Endothelial cell of umbilical vein (primary cell): ENCODE data around the gene TSPAN4. TPM values are rescaled to one million over a fixed set of nuclear protein-coding genes. Genes with fewer than 3 reads are reported as not detected.

Experiments used
- BruUV-seq: library from RNA; stranded (reverse); fragments of 400-500 nt; replicated peaks from 2 replicates; lab custom pipeline; 2021; lab: Mats Ljungman, UMichigan
- CTCF ChIA-PET: fragments of 300-600, 350-600 bp; sonication (Branson Sonifier 250); formaldehyde crosslinking; loops from one replicate; lab custom pipeline; 2021; ENCODE audit warnings: antibody characterized with exemption, inconsistent platforms; lab: Charles Lee
- POLR2A ChIA-PET: fragments of 300-600, 350-600 bp; sonication (Branson Sonifier 250); formaldehyde crosslinking; loops from one replicate; lab custom pipeline; 2021; ENCODE audit warnings: antibody characterized with exemption, inconsistent platforms; lab: Charles Lee
- DNase-seq: peaks from one replicate; pipeline ENCODE4 v3.0.0-alpha.2; 2011; ENCODE audit warnings: low read depth, low spot score
- FAIRE-seq: peaks from 2 replicates; lab custom pipeline; 2011; peaks lifted over from hg19 to GRCh38; lab: Jason Lieb, UNC
- H2AFZ ChIP-seq: 2 replicates; pipeline ENCODE4 v1.6.0; 2012; ENCODE audit warnings: low read depth, low read length, control low read depth, inconsistent platforms
- H3K27ac ChIP-seq: 2 replicates; pipeline ENCODE4 v1.5.1; 2011; ENCODE audit warnings: low read depth, mild to moderate bottlenecking, control low read depth, low read length, moderate library complexity; ENCODE audit not compliant: insufficient read depth
- H3K27me3 ChIP-seq, 2 experiments: 2 replicates each; pipeline versions ENCODE4 v1.6.0 to v1.6.1; 2011; ENCODE audit warnings: low read length in 2 of 2, mixed read lengths in 1 of 2; ENCODE audit not compliant: control insufficient read depth in 2 of 2, insufficient read depth in 2 of 2
- H3K36me3 ChIP-seq, 2 experiments: 2 replicates in 1 of 2; 3 replicates in 1 of 2; pipeline ENCODE4 v1.5.1; 2011; ENCODE audit warnings: low read length in 2 of 2, mild to moderate bottlenecking in 1 of 2, moderate library complexity in 1 of 2; ENCODE audit not compliant: control insufficient read depth in 2 of 2, insufficient read depth in 2 of 2; ENCODE audit errors: extremely low read depth in 1 of 2
- H3K4me1 ChIP-seq: 3 replicates; pipeline ENCODE4 v1.5.1; 2011; ENCODE audit warnings: mild to moderate bottlenecking, low read length; ENCODE audit not compliant: control insufficient read depth, insufficient read depth; ENCODE audit errors: extremely low read depth
- H3K4me2 ChIP-seq: 2 replicates; pipeline ENCODE4 v1.6.1; 2011; ENCODE audit warnings: low read length, control low read depth, mixed read lengths; ENCODE audit not compliant: insufficient read depth
- H3K4me3 ChIP-seq, 3 experiments: fragments of 200-600 bp in 1 of 3; sonication (generic), shearing (Covaris generic) in 1 of 3; replicated peaks in 1 of 3; 2 replicates each; pipeline ENCODE4 v1.5.1; 2011 to 2016; ENCODE audit warnings: control low read depth in 3 of 3, low read length in 3 of 3, mild to moderate bottlenecking in 2 of 3, inconsistent platforms in 1 of 3, low read depth in 1 of 3, moderate library complexity in 1 of 3; ENCODE audit not compliant: insufficient read depth in 1 of 3
- H3K79me2 ChIP-seq: 2 replicates; pipeline ENCODE4 v1.6.0; 2012; ENCODE audit warnings: low read length, inconsistent platforms; ENCODE audit not compliant: control insufficient read depth, insufficient read depth
- H3K9ac ChIP-seq: replicated peaks from 2 replicates; pipeline ENCODE3; 2011; ENCODE audit warnings: low read length, control low read depth; ENCODE audit not compliant: insufficient read depth; ENCODE audit errors: extremely low read depth
- H3K9me1 ChIP-seq: replicated peaks from 3 replicates; pipeline ENCODE4 v1.6.0; 2011; ENCODE audit warnings: mild to moderate bottlenecking, low read length; ENCODE audit not compliant: control insufficient read depth, insufficient read depth; ENCODE audit errors: extremely low read depth
- H3K9me3 ChIP-seq: replicated peaks from 2 replicates; pipeline ENCODE4 v1.5.1; 2012; ENCODE audit warnings: low read length, inconsistent platforms; ENCODE audit not compliant: control insufficient read depth, insufficient read depth
- H4K20me1 ChIP-seq: replicated peaks from 2 replicates; pipeline ENCODE3; 2011; ENCODE audit warnings: mild to moderate bottlenecking, low read length; ENCODE audit not compliant: control insufficient read depth, insufficient read depth; ENCODE audit errors: extremely low read depth
- EZH2 ChIP-seq: IDR thresholded peaks from 2 replicates; pipeline ENCODE4 v1.6.1; 2012; ENCODE audit warnings: borderline replicate concordance, low read depth, mild to moderate bottlenecking, moderate library complexity, low read length, inconsistent platforms; ENCODE audit not compliant: severe bottlenecking
- FOS ChIP-seq: IDR thresholded peaks from 2 replicates; pipeline ENCODE4 v1.6.1; 2011; ENCODE audit warnings: mild to moderate bottlenecking, low read length, moderate library complexity, borderline replicate concordance; ENCODE audit not compliant: insufficient read depth
- GATA2 ChIP-seq: IDR thresholded peaks from 2 replicates; pipeline ENCODE4 v1.7.0; 2011; ENCODE audit warnings: low read depth, mild to moderate bottlenecking, moderate library complexity, mixed read lengths, low read length; ENCODE audit not compliant: insufficient read length, insufficient read depth
- JUN ChIP-seq: IDR thresholded peaks from 2 replicates; pipeline ENCODE4 v1.6.1; 2011; ENCODE audit warnings: borderline replicate concordance, low read depth; ENCODE audit not compliant: insufficient read length, insufficient read depth
- MYC ChIP-seq: IDR thresholded peaks from one replicate; pipeline ENCODE4 v1.6.1; 2011; ENCODE audit warnings: mild to moderate bottlenecking, low read depth, low read length
- POLR2A ChIP-seq: IDR thresholded peaks from 2 replicates; pipeline ENCODE4 v1.6.1; 2012; ENCODE audit warnings: low read depth, mild to moderate bottlenecking, control low read depth, low read length
- POLR2AphosphoS5 ChIP-seq: IDR thresholded peaks from 2 replicates; pipeline ENCODE4 v1.6.1; 2012; ENCODE audit warnings: low read depth, mild to moderate bottlenecking, control low read depth, low read length, moderate library complexity; ENCODE audit not compliant: insufficient read depth
- dilution Hi-C: fragments of 300-500 bp; cut with MboI; formaldehyde crosslinking; loops from one replicate; pipeline ENCODE4 v1.15.0; 2019; ENCODE audit warnings: low sequenced_read_pairs; ENCODE audit not compliant: extremely low pct_ligation_motif_present
- intact Hi-C: fragments of 100-400 bp; cut with micrococcal nuclease; formaldehyde crosslinking; loops from one replicate; pipeline ENCODE4 v1.10.0; 2022
- polyA plus RNA-seq, 4 experiments: library from polyadenylated mRNA; depleted of rRNA in 3 of 4; stranded (reverse) in 3 of 4; unstranded in 1 of 4; fragments of >200 nt; gene quantifications; 2 replicates each; pipeline versions ENCODE4 v1.2.1 to v1.2.3, GENCODE V29; 2011 to 2012; ENCODE audit warnings: missing spikeins in 1 of 4
- total RNA-seq: library from RNA; stranded (reverse); gene quantifications from 2 replicates; pipeline ENCODE4 v1.2.3, GENCODE V29; 2021
- TF ChIP-seq, protein P1 (sequence below), 2 donors: IDR thresholded peaks; 1 replicate in 1 of 2; 2 replicates in 1 of 2; pipeline ENCODE4 v1.5.1; 2011; ENCODE audit warnings: low read length in 2 of 2, mild to moderate bottlenecking in 2 of 2, moderate library complexity in 2 of 2, control low read depth in 1 of 2, inconsistent platforms in 1 of 2, low read depth in 1 of 2; ENCODE audit not compliant: insufficient read depth in 1 of 2; ENCODE audit errors: extremely low read depth in 1 of 2
- TF ChIP-seq, protein P2 (sequence below): IDR thresholded peaks from 2 replicates; pipeline ENCODE4 v1.6.1; 2011; ENCODE audit not compliant: insufficient read depth, insufficient read length

The TSPAN4 gene
- total and polyA plus RNA-seq, 2 donors (not counting 3 experiments of a cell fraction or from before 2014, with no cell fraction given): 114 to 199 TPM

DNA sequence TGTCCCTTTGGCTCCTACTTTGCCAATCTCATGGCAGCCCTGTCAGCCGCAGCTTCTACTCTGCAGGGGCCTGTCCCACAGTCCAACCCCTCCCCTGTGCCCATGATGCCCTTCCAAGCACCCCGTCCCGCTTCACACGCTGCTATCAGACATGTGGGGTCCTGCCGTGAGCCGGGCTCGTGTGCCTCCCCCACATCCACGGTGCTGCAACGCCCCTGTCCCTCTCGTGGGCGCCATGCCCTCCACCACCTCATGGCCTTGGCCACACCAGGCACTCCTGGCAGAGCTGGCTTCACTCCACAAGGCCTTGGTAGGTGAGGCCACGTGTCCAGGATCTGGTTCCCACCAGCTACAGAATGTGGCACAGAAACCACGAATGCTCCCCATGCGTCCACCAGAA lies 44.9 kb downstream of the TSPAN4 start:
- Histone ChIP-seq H3K9ac (no peak overlapping the region), H2AFZ (no peak overlapping the region), H3K27me3 (no peaks in the 10 kb centered on the region), H3K4me2 (no peak overlapping the region), H4K20me1 (no peaks in the 10 kb centered on the region), H3K79me2 (no peaks in the 10 kb centered on the region), H3K4me1 (no peaks in the 10 kb centered on the region), H3K9me1 (no peaks in the 10 kb centered on the region), H3K36me3 (peaks cover 0 to 5% of the 10 kb centered on the region in 2 experiments), H3K9me3 (no peaks in the 10 kb centered on the region), H3K27ac (no peak overlapping the region), H3K4me3 (no peak overlapping the region)
- DNase-seq: no peak
- ChIA-PET CTCF (no interaction called here), POLR2A (no interaction called here)
- dilution Hi-C loops: no loop called here
- no TSS peak for BruUV-seq
- no peak for FAIRE-seq
- intact Hi-C loops: no loop called here
- TF ChIP-seq POLR2A: no peak
- TF ChIP-seq, protein P1, sequence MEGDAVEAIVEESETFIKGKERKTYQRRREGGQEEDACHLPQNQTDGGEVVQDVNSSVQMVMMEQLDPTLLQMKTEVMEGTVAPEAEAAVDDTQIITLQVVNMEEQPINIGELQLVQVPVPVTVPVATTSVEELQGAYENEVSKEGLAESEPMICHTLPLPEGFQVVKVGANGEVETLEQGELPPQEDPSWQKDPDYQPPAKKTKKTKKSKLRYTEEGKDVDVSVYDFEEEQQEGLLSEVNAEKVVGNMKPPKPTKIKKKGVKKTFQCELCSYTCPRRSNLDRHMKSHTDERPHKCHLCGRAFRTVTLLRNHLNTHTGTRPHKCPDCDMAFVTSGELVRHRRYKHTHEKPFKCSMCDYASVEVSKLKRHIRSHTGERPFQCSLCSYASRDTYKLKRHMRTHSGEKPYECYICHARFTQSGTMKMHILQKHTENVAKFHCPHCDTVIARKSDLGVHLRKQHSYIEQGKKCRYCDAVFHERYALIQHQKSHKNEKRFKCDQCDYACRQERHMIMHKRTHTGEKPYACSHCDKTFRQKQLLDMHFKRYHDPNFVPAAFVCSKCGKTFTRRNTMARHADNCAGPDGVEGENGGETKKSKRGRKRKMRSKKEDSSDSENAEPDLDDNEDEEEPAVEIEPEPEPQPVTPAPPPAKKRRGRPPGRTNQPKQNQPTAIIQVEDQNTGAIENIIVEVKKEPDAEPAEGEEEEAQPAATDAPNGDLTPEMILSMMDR (IDR thresholded peaks at IDR 0.05; ENCODE audit: extremely low read depth in 1 of 2, insufficient read depth in 1 of 2, low read depth in 1 of 2, low read length in 2 of 2): no peak
- no peak for TF ChIP-seq MYC
- TF ChIP-seq FOS: no peak
- no peak for TF ChIP-seq GATA2
- TF ChIP-seq, protein P2, sequence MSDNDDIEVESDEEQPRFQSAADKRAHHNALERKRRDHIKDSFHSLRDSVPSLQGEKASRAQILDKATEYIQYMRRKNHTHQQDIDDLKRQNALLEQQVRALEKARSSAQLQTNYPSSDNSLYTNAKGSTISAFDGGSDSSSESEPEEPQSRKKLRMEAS: no peak
- no peak for TF ChIP-seq JUN
- no peak for TF ChIP-seq EZH2
- TF ChIP-seq POLR2AphosphoS5: no peak
